OCI-LY7 (cell line): ENCODE measurements around the gene FOXA1. TPM values are rescaled to one million over a fixed set of nuclear protein-coding genes. Genes with fewer than 3 reads are reported as not detected.

Source experiments
- BruUV-seq: library from RNA; stranded (reverse); fragments of 400-500 nt; replicated peaks from 2 replicates; lab custom pipeline; 2021; lab: Mats Ljungman, UMichigan
- CTCF ChIA-PET: fragments of 300-600 bp; sonication (Branson Sonifier 250); formaldehyde crosslinking; loops from one replicate; lab custom pipeline; 2022; ENCODE audit warnings: antibody characterized with exemption; ENCODE audit not compliant: unreplicated experiment; lab: Charles Lee
- POLR2A ChIA-PET: fragments of 300-600 bp; sonication (Branson Sonifier 250); formaldehyde crosslinking; loops from one replicate; lab custom pipeline; 2022; ENCODE audit warnings: antibody characterized with exemption; lab: Charles Lee
- DNase-seq: peaks from one replicate; pipeline ENCODE4 v3.0.0-alpha.2; 2015; ENCODE audit warnings: low spot score
- H2AFZ ChIP-seq: fragments of 200-600 bp; sonication (generic), shearing (Covaris generic); 2 replicates; pipeline ENCODE4 v1.6.1; 2014; ENCODE audit warnings: mild to moderate bottlenecking, antibody characterized with exemption, low read length, moderate library complexity
- H3K27ac ChIP-seq: fragments of 200-600 bp; sonication (generic); 2 replicates; pipeline ENCODE4 v1.5.1; 2014; ENCODE audit warnings: mixed run types, low read depth, mild to moderate bottlenecking, moderate library complexity, low read length, inconsistent platforms; ENCODE audit not compliant: poor library complexity, severe bottlenecking
- H3K36me3 ChIP-seq: fragments of 200-600 bp; sonication (generic); 2 replicates; pipeline ENCODE4 v1.6.1; 2014; ENCODE audit warnings: mild to moderate bottlenecking, antibody characterized with exemption, low read length, moderate library complexity, mixed read lengths; ENCODE audit not compliant: insufficient read depth
- H3K4me1 ChIP-seq: fragments of 200-600 bp; sonication (generic); 2 replicates; pipeline ENCODE4 v1.5.1; 2014; ENCODE audit warnings: mild to moderate bottlenecking, low read length; ENCODE audit not compliant: insufficient read depth, poor library complexity, severe bottlenecking
- H3K4me2 ChIP-seq: fragments of 200-600 bp; sonication (generic); 2 replicates; pipeline ENCODE4 v1.6.1; 2014; ENCODE audit warnings: mild to moderate bottlenecking, low read length
- H3K4me3 ChIP-seq: fragments of 200-600 bp; sonication (generic); 2 replicates; pipeline ENCODE4 v1.5.1; 2014; ENCODE audit warnings: mild to moderate bottlenecking, low read depth, low read length; ENCODE audit not compliant: poor library complexity, severe bottlenecking
- H3K79me2 ChIP-seq: fragments of 200-600 bp; sonication (generic); 2 replicates; pipeline ENCODE4 v1.6.1; 2016; ENCODE audit warnings: low read depth, mild to moderate bottlenecking, low read length, moderate library complexity, mixed read lengths; ENCODE audit not compliant: insufficient read depth
- H3K9me2 ChIP-seq: fragments of 200-600 bp; sonication (generic); 2 replicates; pipeline ENCODE4 v1.6.1; 2016; ENCODE audit warnings: mild to moderate bottlenecking, low read length, mixed read lengths; ENCODE audit not compliant: insufficient read depth
- H3K9me3 ChIP-seq: fragments of 200-600 bp; sonication (generic); 2 replicates; pipeline ENCODE4 v1.6.1; 2014; ENCODE audit warnings: mild to moderate bottlenecking, mixed run types, low read length, mixed read lengths
- H4K20me1 ChIP-seq: fragments of 200-600 bp; sonication (generic); 2 replicates; pipeline ENCODE4 v1.6.1; 2014; ENCODE audit warnings: mild to moderate bottlenecking, antibody characterized with exemption, low read length, moderate library complexity, mixed read lengths; ENCODE audit not compliant: insufficient read depth
- CTCF ChIP-seq: fragments of 200-600 bp; sonication (generic); conservative IDR thresholded peaks from 2 replicates; pipeline ENCODE4 v1.5.1; 2014; ENCODE audit warnings: mild to moderate bottlenecking, antibody characterized with exemption, low read length, moderate library complexity, mixed read lengths
- EZH2phosphoT487 ChIP-seq: fragments of 200-600 bp; sonication (generic); IDR thresholded peaks from 2 replicates; pipeline ENCODE4 v1.6.1; 2018; ENCODE audit warnings: low read depth, borderline replicate concordance, mild to moderate bottlenecking, mixed run types, antibody characterized with exemption, low read length, moderate library complexity, mixed read lengths
- intact Hi-C: fragments of 100-400 bp; cut with micrococcal nuclease; formaldehyde crosslinking; loops from one replicate; pipeline ENCODE4 v1.10.0; 2022; ENCODE audit not compliant: unreplicated experiment
- total RNA-seq, 2 experiments: library from RNA; depleted of rRNA in 1 of 2; stranded (reverse); fragments of >200 nt in 1 of 2; shearing (Covaris generic) in 1 of 2; gene quantifications; 2 replicates each; pipeline ENCODE4 v1.2.3, GENCODE V29; 2014 to 2022

Gene FOXA1
- total RNA-seq, 2 experiments from 2014 or later = not detected

- no peaks in the 10 kb centered on the region for H3K9me3 ChIP-seq
- no TSS peak for BruUV-seq
- CTCF ChIA-PET = no interaction called here
Measured at GRCh38 chr14:37599507-37600368, 4.7 kb upstream of the FOXA1 start.

GRCh38 chr14:37598747-37599506 is 3.9 kb upstream of the FOXA1 start:
- no peak for DNase-seq
- no TSS peak for BruUV-seq
- Histone ChIP-seq H3K36me3 (no peaks in the 10 kb centered on the region), H3K4me3 (no peak overlapping the region), H2AFZ (no peak overlapping the region), H3K79me2 (no peaks in the 10 kb centered on the region), H3K27ac (no peak overlapping the region), H3K4me2 (no peak overlapping the region), H3K4me1 (no peaks in the 10 kb centered on the region), H4K20me1 (no peaks in the 10 kb centered on the region), H3K9me3 (no peaks in the 10 kb centered on the region), H3K9me2 (no peaks in the 10 kb centered on the region)
- intact Hi-C loops = no loop called here
- ChIA-PET CTCF (no interaction called here), POLR2A (no interaction called here)
- no peak for TF ChIP-seq EZH2phosphoT487
- no peak for TF ChIP-seq CTCF

More at GRCh38 chr14:37599507-37600368, 4.7 kb upstream of the FOXA1 start:
- TF ChIP-seq CTCF = no peak
- TF ChIP-seq EZH2phosphoT487 = no peak
- POLR2A ChIA-PET = no interaction called here
- no peaks in the 10 kb centered on the region for H3K4me1 ChIP-seq
- no peak overlapping the region for H3K4me2 ChIP-seq
- H3K79me2 ChIP-seq = no peaks in the 10 kb centered on the region
- no peak for DNase-seq
- no peak overlapping the region for H2AFZ ChIP-seq
- no peaks in the 10 kb centered on the region for H4K20me1 ChIP-seq
- no peaks in the 10 kb centered on the region for H3K36me3 ChIP-seq
- H3K27ac ChIP-seq = no peak overlapping the region
- intact Hi-C loops = no loop called here
- H3K4me3 ChIP-seq = no peak overlapping the region
- no peaks in the 10 kb centered on the region for H3K9me2 ChIP-seq
